Measurements from ENCODE around the gene OR7A17. TPM values are rescaled to one million over a fixed set of nuclear protein-coding genes. Genes with fewer than 3 reads are reported as not detected.

The OR7A17 gene
- total RNA-seq = not detected

DNA sequence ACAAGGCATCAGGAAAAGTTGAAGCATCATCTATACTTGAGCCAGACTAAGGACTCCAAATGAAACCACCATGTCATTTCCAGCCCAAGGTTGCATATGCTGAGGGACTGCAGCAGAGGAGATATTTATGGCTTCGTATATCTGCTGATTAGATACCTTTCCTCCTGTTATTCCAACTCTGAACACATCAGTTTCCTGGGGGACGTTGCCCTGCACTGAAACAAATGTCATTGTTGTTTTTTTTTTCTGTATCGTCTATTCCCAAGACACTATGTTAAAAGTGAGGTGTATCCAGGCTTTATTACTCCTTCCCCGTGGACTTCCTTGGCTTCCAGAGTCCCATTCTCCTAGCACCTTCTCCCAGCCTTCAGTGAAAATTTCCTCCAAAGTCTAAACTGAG lies at the start of gene OR7A17:
TSS of gene OR7A17 (minus strand) at position 101 of the 400 bp plus-strand sequence. CDS start 4,777 bp downstream, outside the sequence.
- Histone ChIP-seq H3K27ac (no peak within 1 kb of the TSS), H3K9me3 (no peaks in the 10 kb centered on the region), H3K36me3 (no peaks in the 10 kb centered on the region), H3K27me3 (no peaks in the 10 kb centered on the region), H3K4me1 (no peaks in the 10 kb centered on the region), H3K4me3 (no peak within 1 kb of the TSS)
- intact Hi-C loops (cut with DNase I; ENCODE audit: low total_unique reads) = no loop called here
- TF ChIP-seq, protein P1, sequence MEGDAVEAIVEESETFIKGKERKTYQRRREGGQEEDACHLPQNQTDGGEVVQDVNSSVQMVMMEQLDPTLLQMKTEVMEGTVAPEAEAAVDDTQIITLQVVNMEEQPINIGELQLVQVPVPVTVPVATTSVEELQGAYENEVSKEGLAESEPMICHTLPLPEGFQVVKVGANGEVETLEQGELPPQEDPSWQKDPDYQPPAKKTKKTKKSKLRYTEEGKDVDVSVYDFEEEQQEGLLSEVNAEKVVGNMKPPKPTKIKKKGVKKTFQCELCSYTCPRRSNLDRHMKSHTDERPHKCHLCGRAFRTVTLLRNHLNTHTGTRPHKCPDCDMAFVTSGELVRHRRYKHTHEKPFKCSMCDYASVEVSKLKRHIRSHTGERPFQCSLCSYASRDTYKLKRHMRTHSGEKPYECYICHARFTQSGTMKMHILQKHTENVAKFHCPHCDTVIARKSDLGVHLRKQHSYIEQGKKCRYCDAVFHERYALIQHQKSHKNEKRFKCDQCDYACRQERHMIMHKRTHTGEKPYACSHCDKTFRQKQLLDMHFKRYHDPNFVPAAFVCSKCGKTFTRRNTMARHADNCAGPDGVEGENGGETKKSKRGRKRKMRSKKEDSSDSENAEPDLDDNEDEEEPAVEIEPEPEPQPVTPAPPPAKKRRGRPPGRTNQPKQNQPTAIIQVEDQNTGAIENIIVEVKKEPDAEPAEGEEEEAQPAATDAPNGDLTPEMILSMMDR (IDR thresholded peaks at IDR 0.05 in 4 of 5, conservative IDR thresholded peaks at IDR 0.05 in 1 of 5) = no peak
- no peak for TF ChIP-seq POLR2A (IDR thresholded peaks at IDR 0.05)
- DNase-seq (no peak), ATAC-seq (no peak)
- in situ Hi-C loops (cut with MboI; ENCODE audit: low sequenced_read_pairs in 4 of 4) = no loop called here

DNA sequence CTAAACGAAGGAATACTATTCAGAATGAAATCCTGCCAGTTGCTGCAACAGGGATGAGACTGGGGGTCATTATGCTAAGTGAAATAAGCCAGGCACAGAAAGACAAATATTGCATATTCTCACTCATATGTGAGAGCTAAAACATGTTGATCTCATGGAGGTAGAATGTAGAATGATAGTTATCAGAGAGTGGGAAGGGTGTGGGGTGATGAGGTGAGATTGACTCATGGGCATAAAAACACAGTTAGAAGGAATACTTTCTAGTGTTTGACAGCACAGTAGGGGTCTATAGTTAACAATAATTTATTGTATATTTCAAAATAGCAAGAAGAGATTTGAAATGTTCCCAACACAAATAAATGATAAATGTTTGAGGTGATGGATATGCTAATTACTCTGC lies 47.6 kb upstream of the OR7A17 start:
- DNase-seq (no peak), ATAC-seq (no peak)
- H3K36me3 ChIP-seq = no peaks in the 10 kb centered on the region
- no peak overlapping the region for H3K4me3 ChIP-seq
- H3K27ac ChIP-seq = no peak overlapping the region
- no peak for TF ChIP-seq POLR2A (IDR thresholded peaks at IDR 0.05)
- TF ChIP-seq, protein P1 (IDR thresholded peaks at IDR 0.05 in 4 of 5, conservative IDR thresholded peaks at IDR 0.05 in 1 of 5) = no peak
- in situ Hi-C loops (cut with MboI; ENCODE audit: low sequenced_read_pairs in 4 of 4) (no loop called here), intact Hi-C loops (cut with DNase I; ENCODE audit: low total_unique reads) (no loop called here)
- peaks cover 0 to 6% (median 0%) of the 10 kb centered on the region in 3 donors for H3K9me3 ChIP-seq
- H3K27me3 ChIP-seq = no peaks in the 10 kb centered on the region
- H3K4me1 ChIP-seq = no peaks in the 10 kb centered on the region

DNA sequence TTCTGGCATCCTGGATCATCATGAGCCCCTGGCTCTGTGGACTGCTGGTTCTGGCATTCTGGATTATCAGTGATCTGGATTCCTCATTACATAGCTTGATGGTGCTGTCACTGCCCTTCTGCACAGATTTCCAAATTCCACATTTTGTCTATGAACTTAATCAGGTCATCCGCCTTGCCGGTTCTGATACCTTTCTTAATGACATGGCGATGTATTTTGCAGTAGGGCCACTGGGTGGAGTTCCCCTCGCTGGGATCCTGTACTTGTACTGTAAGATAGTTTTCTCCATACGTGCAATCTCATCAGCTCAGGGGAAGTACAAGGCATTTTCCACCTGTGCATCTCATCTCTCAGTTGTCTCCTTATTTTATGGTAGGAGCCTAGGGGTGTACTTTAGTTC lies 30.9 kb upstream of the OR7A17 start:
- Histone ChIP-seq H3K36me3 (no peaks in the 10 kb centered on the region), H3K27ac (no peak overlapping the region), H3K4me1 (no peaks in the 10 kb centered on the region), H3K9me3 (no peaks in the 10 kb centered on the region), H3K4me3 (no peak overlapping the region), H3K27me3 (no peaks in the 10 kb centered on the region)
- in situ Hi-C loops (cut with MboI; ENCODE audit: low sequenced_read_pairs in 4 of 4) (no loop called here), intact Hi-C loops (cut with DNase I; ENCODE audit: low total_unique reads) (no loop called here)
- ATAC-seq (no peak), DNase-seq (no peak)
- TF ChIP-seq, protein P1 (IDR thresholded peaks at IDR 0.05 in 4 of 5, conservative IDR thresholded peaks at IDR 0.05 in 1 of 5) = no peak
- TF ChIP-seq POLR2A (IDR thresholded peaks at IDR 0.05) = no peak

DNA sequence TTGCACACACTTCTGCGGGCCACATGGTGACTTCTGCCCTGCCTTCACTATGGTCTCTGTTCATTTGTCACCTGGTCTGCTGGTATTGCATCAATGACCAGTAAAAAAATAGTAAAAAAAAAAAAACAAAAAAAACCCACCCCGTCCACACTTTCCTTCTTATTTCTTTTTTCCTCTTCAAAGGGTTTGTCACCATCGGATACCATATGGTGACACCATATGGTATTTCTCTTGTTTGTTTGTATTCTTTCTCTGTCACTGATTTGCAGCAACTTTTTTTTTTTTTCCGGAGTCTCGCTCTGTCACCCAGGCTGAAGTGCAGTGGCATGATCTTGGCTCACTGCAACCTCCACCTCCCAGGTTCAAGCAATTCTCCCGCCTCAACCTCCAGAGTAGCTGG lies 29.2 kb upstream of the OR7A17 start:
- no peaks in the 10 kb centered on the region for H3K9me3 ChIP-seq
- no peak overlapping the region for H3K4me3 ChIP-seq
- no peaks in the 10 kb centered on the region for H3K4me1 ChIP-seq
- no peaks in the 10 kb centered on the region for H3K27me3 ChIP-seq
- H3K36me3 ChIP-seq = no peaks in the 10 kb centered on the region
- in situ Hi-C loops (cut with MboI; ENCODE audit: low sequenced_read_pairs in 4 of 4) (no loop called here), intact Hi-C loops (cut with DNase I; ENCODE audit: low total_unique reads) (no loop called here)
- no peak for TF ChIP-seq POLR2A (IDR thresholded peaks at IDR 0.05)
- TF ChIP-seq, protein P1 (IDR thresholded peaks at IDR 0.05 in 4 of 5, conservative IDR thresholded peaks at IDR 0.05 in 1 of 5) = no peak
- ATAC-seq (no peak), DNase-seq (no peak)
- H3K27ac ChIP-seq = no peak overlapping the region

DNA sequence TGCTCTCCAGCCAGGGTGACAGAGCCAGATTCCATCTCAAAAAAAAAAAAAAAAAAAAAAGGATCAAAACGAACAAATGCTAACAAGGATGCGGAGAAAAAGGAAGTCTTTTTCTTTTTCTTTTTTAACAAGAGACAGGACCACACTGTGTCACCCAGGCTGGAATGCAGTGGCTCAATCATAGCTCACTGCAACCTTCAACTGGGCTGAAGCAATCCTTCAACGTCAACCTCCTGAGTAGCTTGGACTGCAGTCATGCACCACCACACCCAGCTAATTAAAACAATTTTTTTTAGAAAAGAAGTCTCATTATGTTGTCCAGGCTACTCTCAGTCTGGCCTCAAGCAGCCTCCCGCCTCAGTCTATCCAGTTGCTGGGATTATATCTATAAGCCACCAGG lies 20.8 kb upstream of the OR7A17 start:
- no peaks in the 10 kb centered on the region for H3K27me3 ChIP-seq
- no peaks in the 10 kb centered on the region for H3K4me1 ChIP-seq
- no peak for ATAC-seq
- H3K4me3 ChIP-seq = no peak overlapping the region
- H3K27ac ChIP-seq = no peak overlapping the region
- no peak for DNase-seq
- no peaks in the 10 kb centered on the region for H3K36me3 ChIP-seq
- no peak for TF ChIP-seq POLR2A (IDR thresholded peaks at IDR 0.05)
- TF ChIP-seq, protein P1 (IDR thresholded peaks at IDR 0.05 in 4 of 5, conservative IDR thresholded peaks at IDR 0.05 in 1 of 5) = no peak
- no peaks in the 10 kb centered on the region for H3K9me3 ChIP-seq
- in situ Hi-C loops (cut with MboI; ENCODE audit: low sequenced_read_pairs in 4 of 4) = no loop called here
- intact Hi-C loops (cut with DNase I; ENCODE audit: low total_unique reads) = no loop called here

All from gastrocnemius medialis (tissue), 4 donors.